GM18873 (cell line): ENCODE results near the gene KCNH5.
"Not testable (repeated sequence)": the region's sequence is repeated elsewhere in the genome, so short reads cannot be mapped to it uniquely, and the experiment has no call there.

Experiments used
- ATAC-seq: cut with Tn5 transposase; IDR thresholded peaks from one replicate; pipeline ENCODE4 v1.9.1; 2021; ENCODE audit warnings: mild to moderate bottlenecking, moderate library complexity, moderate number of reproducible peaks; ENCODE audit not compliant: unreplicated experiment, low FRiP score

The KCNH5 gene

GRCh38 chr14:62763951-62764350 lies 281.3 kb downstream of the KCNH5 start:
- no peak for ATAC-seq

- no peak for ATAC-seq
Observed at GRCh38 chr14:62759796-62760195, 285.5 kb downstream of the KCNH5 start.

GRCh38 chr14:62746881-62747280 lies 298.4 kb downstream of the KCNH5 start:
- not testable (repeated sequence) for ATAC-seq

GRCh38 chr14:62745496-62745895 lies 299.8 kb downstream of the KCNH5 start:
- no peak for ATAC-seq

- ATAC-seq, result no peak
Observed at GRCh38 chr14:62743560-62743959, 301.7 kb downstream of the KCNH5 start.

- no peak for ATAC-seq
Observed at GRCh38 chr14:62743118-62743517, 302.1 kb downstream of the KCNH5 start.

- no peak for ATAC-seq
Observed at GRCh38 chr14:62739647-62740046, 305.6 kb downstream of the KCNH5 start.

GRCh38 chr14:62736048-62737043 lies 308.9 kb downstream of the KCNH5 start:
- no peak for ATAC-seq

- no peak for ATAC-seq
Observed at GRCh38 chr14:62734831-62735230, 310.4 kb downstream of the KCNH5 start.

- no peak for ATAC-seq
Observed at GRCh38 chr14:62722406-62722805, 322.9 kb downstream of the KCNH5 start.

GRCh38 chr14:62718629-62719028 lies 326.6 kb downstream of the KCNH5 start:
- no peak for ATAC-seq

- no peak for ATAC-seq
Observed at GRCh38 chr14:62711351-62712023, 333.8 kb downstream of the KCNH5 start.

- no peak for ATAC-seq
Observed at GRCh38 chr14:62710811-62711210, 334.4 kb downstream of the KCNH5 start.

GRCh38 chr14:62709773-62710172 lies 335.5 kb downstream of the KCNH5 start:
- no peak for ATAC-seq

GRCh38 chr14:62706217-62706616 lies 339.0 kb downstream of the KCNH5 start:
- no peak for ATAC-seq

- no peak for ATAC-seq
Observed at GRCh38 chr14:62697461-62697860, 347.8 kb downstream of the KCNH5 start.

GRCh38 chr14:62696929-62697328 lies 348.3 kb downstream of the KCNH5 start:
- no peak for ATAC-seq

- no peak for ATAC-seq
Observed at GRCh38 chr14:62696331-62696924, 348.8 kb downstream of the KCNH5 start.

- no peak for ATAC-seq
Observed at GRCh38 chr14:62694075-62694474, 351.2 kb downstream of the KCNH5 start.

- ATAC-seq, result no peak
Observed at GRCh38 chr14:62692490-62693106, 352.7 kb downstream of the KCNH5 start.
